ENCODE data around the gene BTC. TPM values are rescaled to one million over a fixed set of nuclear protein-coding genes. Genes with fewer than 3 reads are reported as not detected.

BTC gene
- total RNA-seq, 1 donor from 2014 or later: 1.4 TPM

GRCh38 chr4:74742185-74742584 is 52.1 kb downstream of the BTC start:
- Mint-ChIP-seq H3K4me3 (no peak overlapping the region), H3K27me3 (no peaks in the 10 kb centered on the region), H3K36me3 (no peaks in the 10 kb centered on the region), H3K4me1 (ENCODE audit: unreplicated experiment) (no peaks in the 10 kb centered on the region), H3K9me3 (no peaks in the 10 kb centered on the region), H3K27ac (no peak overlapping the region)
- DNase-seq (ENCODE audit: extremely low spot score, unreplicated experiment): no peak
- TF ChIP-seq CTCF (conservative IDR thresholded peaks at IDR 0.05): no peak

GRCh38 chr4:74738464-74739143 is 55.7 kb downstream of the BTC start:
- Mint-ChIP-seq H3K4me3 (no peak overlapping the region), H3K27ac (no peak overlapping the region), H3K4me1 (ENCODE audit: unreplicated experiment) (no peaks in the 10 kb centered on the region), H3K36me3 (no peaks in the 10 kb centered on the region), H3K9me3 (no peaks in the 10 kb centered on the region), H3K27me3 (no peaks in the 10 kb centered on the region)
- no peak for DNase-seq (ENCODE audit: extremely low spot score, unreplicated experiment)
- no peak for TF ChIP-seq CTCF (conservative IDR thresholded peaks at IDR 0.05)

GRCh38 chr4:74734995-74735394 is 59.3 kb downstream of the BTC start:
- Mint-ChIP-seq H3K4me1 (ENCODE audit: unreplicated experiment) (no peaks in the 10 kb centered on the region), H3K27ac (no peak overlapping the region)
- TF ChIP-seq CTCF (conservative IDR thresholded peaks at IDR 0.05): no peak

GRCh38 chr4:74733756-74734155 is 60.6 kb downstream of the BTC start:
- H3K4me3 Mint-ChIP-seq: no peak overlapping the region
- no peaks in the 10 kb centered on the region for H3K9me3 Mint-ChIP-seq
- H3K27me3 Mint-ChIP-seq: peaks cover under 1% of the 10 kb centered on the region
- no peak for TF ChIP-seq CTCF (conservative IDR thresholded peaks at IDR 0.05)
- no peaks in the 10 kb centered on the region for H3K36me3 Mint-ChIP-seq
- DNase-seq (ENCODE audit: extremely low spot score, unreplicated experiment): no peak
- H3K27ac Mint-ChIP-seq: no peak overlapping the region
- H3K4me1 Mint-ChIP-seq (ENCODE audit: unreplicated experiment): no peaks in the 10 kb centered on the region

More at GRCh38 chr4:74734995-74735394, 59.3 kb downstream of the BTC start:
- DNase-seq (ENCODE audit: extremely low spot score, unreplicated experiment): no peak
- Mint-ChIP-seq H3K4me3 (no peak overlapping the region), H3K27me3 (no peaks in the 10 kb centered on the region), H3K36me3 (no peaks in the 10 kb centered on the region), H3K9me3 (no peaks in the 10 kb centered on the region)

- no peaks in the 10 kb centered on the region for H3K36me3 Mint-ChIP-seq
Observed at GRCh38 chr4:74724979-74725378, 69.3 kb downstream of the BTC start.

More at GRCh38 chr4:74724979-74725378, 69.3 kb downstream of the BTC start:
- TF ChIP-seq CTCF (conservative IDR thresholded peaks at IDR 0.05): no peak
- no peak overlapping the region for H3K27ac Mint-ChIP-seq
- peaks cover 6% of the 10 kb centered on the region for H3K9me3 Mint-ChIP-seq
- DNase-seq (ENCODE audit: extremely low spot score, unreplicated experiment): no peak
- H3K4me3 Mint-ChIP-seq: no peak overlapping the region
- peaks cover 4% of the 10 kb centered on the region for H3K27me3 Mint-ChIP-seq
- H3K4me1 Mint-ChIP-seq (ENCODE audit: unreplicated experiment): no peaks in the 10 kb centered on the region
